ENCODE data around the gene CKAP5. TPM values are rescaled to one million over a fixed set of nuclear protein-coding genes. Genes with fewer than 3 reads are reported as not detected.

Gene CKAP5
- total RNA-seq, 2 donors from 2014 or later = 104 to 140 TPM

GRCh38 chr11:46736146-46736545 lies 109.9 kb downstream of the CKAP5 start:
- Mint-ChIP-seq H3K27ac (no peak overlapping the region), H3K27me3 (no peaks in the 10 kb centered on the region), H3K4me3 (no peak overlapping the region), H3K9me3 (no peaks in the 10 kb centered on the region), H3K36me3 (ENCODE audit: low read depth) (peaks cover 3% of the 10 kb centered on the region), H3K4me1 (no peaks in the 10 kb centered on the region)
- ATAC-seq (replicated peaks) = no peak

GRCh38 chr11:46733234-46733633 lies 112.8 kb downstream of the CKAP5 start:
- Mint-ChIP-seq H3K36me3 (ENCODE audit: low read depth) (no peaks in the 10 kb centered on the region), H3K4me3 (no peak overlapping the region), H3K9me3 (no peaks in the 10 kb centered on the region), H3K27me3 (no peaks in the 10 kb centered on the region), H3K27ac (no peak overlapping the region), H3K4me1 (no peaks in the 10 kb centered on the region)
- no peak for ATAC-seq (replicated peaks)

DNA sequence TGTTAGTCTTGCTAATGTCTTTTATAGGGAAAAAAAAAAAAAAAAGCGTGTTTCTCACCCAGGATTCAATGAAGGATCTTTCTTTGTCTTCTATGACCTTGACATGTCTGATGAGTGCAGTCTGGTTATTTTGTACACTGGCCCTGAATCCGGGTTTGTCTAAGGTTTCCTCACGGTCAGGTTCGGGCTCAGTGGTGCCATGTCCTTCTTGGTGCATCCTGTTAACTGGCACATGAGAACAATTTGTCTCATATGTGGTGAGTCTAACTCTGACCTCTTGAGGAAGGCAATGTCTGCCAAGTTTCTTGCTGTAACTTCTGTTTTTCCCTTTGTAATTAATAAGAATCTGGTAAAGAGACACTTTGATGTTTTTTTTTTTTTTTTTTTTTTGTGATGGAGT lies 114.5 kb downstream of the CKAP5 start:
- Mint-ChIP-seq H3K4me3 (no peak overlapping the region), H3K36me3 (ENCODE audit: low read depth) (no peaks in the 10 kb centered on the region), H3K4me1 (no peaks in the 10 kb centered on the region), H3K27me3 (no peaks in the 10 kb centered on the region), H3K9me3 (no peaks in the 10 kb centered on the region), H3K27ac (no peak overlapping the region)
- no peak for ATAC-seq (replicated peaks)

GRCh38 chr11:46729110-46730027 lies 116.7 kb downstream of the CKAP5 start:
- Mint-ChIP-seq H3K9me3 (no peaks in the 10 kb centered on the region), H3K27ac (no peak overlapping the region), H3K27me3 (no peaks in the 10 kb centered on the region), H3K36me3 (ENCODE audit: low read depth) (no peaks in the 10 kb centered on the region), H3K4me1 (no peaks in the 10 kb centered on the region), H3K4me3 (no peak overlapping the region)
- ATAC-seq (replicated peaks) = no peak

DNA sequence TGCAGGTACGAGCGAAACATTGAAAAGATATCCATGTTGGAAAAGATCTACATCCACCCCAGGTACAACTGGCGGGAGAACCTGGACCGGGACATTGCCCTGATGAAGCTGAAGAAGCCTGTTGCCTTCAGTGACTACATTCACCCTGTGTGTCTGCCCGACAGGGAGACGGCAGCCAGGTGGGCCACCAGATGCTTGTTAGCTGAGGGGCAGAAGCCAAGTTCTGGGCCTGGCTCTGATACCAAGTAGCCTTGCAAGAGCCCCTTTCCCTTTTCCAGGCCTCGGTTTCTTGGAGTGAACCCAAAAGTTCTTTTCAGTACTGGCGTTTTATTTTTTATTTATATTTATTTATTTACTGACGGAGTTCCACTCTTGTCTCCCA lies 117.4 kb downstream of the CKAP5 start:
- Mint-ChIP-seq H3K36me3 (ENCODE audit: low read depth) (no peaks in the 10 kb centered on the region), H3K4me1 (no peaks in the 10 kb centered on the region), H3K27me3 (no peaks in the 10 kb centered on the region), H3K4me3 (no peak overlapping the region), H3K9me3 (no peaks in the 10 kb centered on the region), H3K27ac (no peak overlapping the region)
- ATAC-seq (replicated peaks) = no peak

DNA sequence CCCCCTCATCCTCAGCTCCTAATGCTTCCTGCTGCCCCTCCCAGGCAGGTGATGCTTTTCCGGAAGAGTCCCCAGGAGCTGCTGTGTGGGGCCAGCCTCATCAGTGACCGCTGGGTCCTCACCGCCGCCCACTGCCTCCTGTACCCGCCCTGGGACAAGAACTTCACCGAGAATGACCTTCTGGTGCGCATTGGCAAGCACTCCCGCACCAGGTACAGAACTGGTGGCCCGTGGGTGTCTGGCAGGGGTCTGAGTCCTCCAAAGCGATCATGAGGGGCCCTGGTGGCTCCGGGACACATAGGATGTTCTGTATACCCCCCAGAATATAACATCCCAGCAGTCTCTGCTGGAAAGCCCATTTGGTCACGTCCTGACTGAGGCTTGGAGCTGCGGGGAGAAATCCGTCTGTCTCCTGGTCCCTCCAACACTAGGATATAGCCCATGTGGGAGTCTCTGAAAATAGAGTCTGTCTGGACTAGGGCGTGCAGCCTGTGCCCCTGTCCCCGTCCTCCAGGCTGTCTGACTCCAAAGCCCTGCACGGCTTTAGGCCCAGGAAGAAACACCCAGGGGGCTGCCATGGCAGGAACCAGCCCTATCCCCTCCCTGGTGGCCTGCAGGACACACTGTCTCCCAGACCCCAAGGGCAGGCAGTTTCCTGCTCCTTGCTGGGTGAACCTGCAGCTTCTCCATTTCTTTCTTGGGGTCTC lies 118.0 kb downstream of the CKAP5 start:
- ATAC-seq (replicated peaks) = no peak
- Mint-ChIP-seq H3K4me3 (no peak overlapping the region), H3K9me3 (no peaks in the 10 kb centered on the region), H3K27me3 (no peaks in the 10 kb centered on the region), H3K36me3 (ENCODE audit: low read depth) (no peaks in the 10 kb centered on the region), H3K27ac (no peak overlapping the region), H3K4me1 (no peaks in the 10 kb centered on the region)

GRCh38 chr11:46726206-46726862 lies 119.7 kb downstream of the CKAP5 start:
- Mint-ChIP-seq H3K27ac (no peak overlapping the region), H3K27me3 (no peaks in the 10 kb centered on the region), H3K4me1 (no peaks in the 10 kb centered on the region), H3K36me3 (ENCODE audit: low read depth) (no peaks in the 10 kb centered on the region), H3K9me3 (no peaks in the 10 kb centered on the region), H3K4me3 (no peak overlapping the region)
- ATAC-seq (replicated peaks) = no peak

- H3K27ac Mint-ChIP-seq = no peak overlapping the region
- no peak for ATAC-seq (replicated peaks)
- H3K4me1 Mint-ChIP-seq = no peaks in the 10 kb centered on the region
- no peaks in the 10 kb centered on the region for H3K36me3 Mint-ChIP-seq (ENCODE audit: low read depth)
- H3K4me3 Mint-ChIP-seq = no peak overlapping the region
- H3K27me3 Mint-ChIP-seq = no peaks in the 10 kb centered on the region
- H3K9me3 Mint-ChIP-seq = no peaks in the 10 kb centered on the region
Observed at GRCh38 chr11:46725338-46726205, 120.5 kb downstream of the CKAP5 start.

GRCh38 chr11:46724088-46724487 lies 122.0 kb downstream of the CKAP5 start:
- H3K4me3 Mint-ChIP-seq = no peak overlapping the region
- H3K27me3 Mint-ChIP-seq = no peaks in the 10 kb centered on the region
- H3K36me3 Mint-ChIP-seq (ENCODE audit: low read depth) = no peaks in the 10 kb centered on the region
- no peak overlapping the region for H3K27ac Mint-ChIP-seq
- H3K4me1 Mint-ChIP-seq = no peaks in the 10 kb centered on the region
- ATAC-seq (replicated peaks) = no peak
- H3K9me3 Mint-ChIP-seq = no peaks in the 10 kb centered on the region

DNA sequence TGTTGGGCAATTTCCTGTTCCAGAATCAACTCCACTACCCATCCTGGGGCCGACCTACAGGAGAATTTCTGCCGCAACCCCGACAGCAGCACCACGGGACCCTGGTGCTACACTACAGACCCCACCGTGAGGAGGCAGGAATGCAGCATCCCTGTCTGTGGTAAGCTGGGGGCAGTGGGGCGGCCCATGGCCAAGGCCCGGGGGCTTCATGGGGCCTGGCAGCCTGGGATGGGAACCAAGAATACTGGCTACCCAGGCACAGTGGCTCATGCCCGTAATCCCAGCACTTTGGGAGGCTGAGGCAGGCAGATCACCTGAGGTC lies 122.8 kb downstream of the CKAP5 start:
- peaks cover 5% of the 10 kb centered on the region for H3K4me1 Mint-ChIP-seq
- H3K27me3 Mint-ChIP-seq = no peaks in the 10 kb centered on the region
- H3K27ac Mint-ChIP-seq = no peak overlapping the region
- no peaks in the 10 kb centered on the region for H3K9me3 Mint-ChIP-seq
- no peaks in the 10 kb centered on the region for H3K36me3 Mint-ChIP-seq (ENCODE audit: low read depth)
- no peak overlapping the region for H3K4me3 Mint-ChIP-seq
- no peak for ATAC-seq (replicated peaks)

DNA sequence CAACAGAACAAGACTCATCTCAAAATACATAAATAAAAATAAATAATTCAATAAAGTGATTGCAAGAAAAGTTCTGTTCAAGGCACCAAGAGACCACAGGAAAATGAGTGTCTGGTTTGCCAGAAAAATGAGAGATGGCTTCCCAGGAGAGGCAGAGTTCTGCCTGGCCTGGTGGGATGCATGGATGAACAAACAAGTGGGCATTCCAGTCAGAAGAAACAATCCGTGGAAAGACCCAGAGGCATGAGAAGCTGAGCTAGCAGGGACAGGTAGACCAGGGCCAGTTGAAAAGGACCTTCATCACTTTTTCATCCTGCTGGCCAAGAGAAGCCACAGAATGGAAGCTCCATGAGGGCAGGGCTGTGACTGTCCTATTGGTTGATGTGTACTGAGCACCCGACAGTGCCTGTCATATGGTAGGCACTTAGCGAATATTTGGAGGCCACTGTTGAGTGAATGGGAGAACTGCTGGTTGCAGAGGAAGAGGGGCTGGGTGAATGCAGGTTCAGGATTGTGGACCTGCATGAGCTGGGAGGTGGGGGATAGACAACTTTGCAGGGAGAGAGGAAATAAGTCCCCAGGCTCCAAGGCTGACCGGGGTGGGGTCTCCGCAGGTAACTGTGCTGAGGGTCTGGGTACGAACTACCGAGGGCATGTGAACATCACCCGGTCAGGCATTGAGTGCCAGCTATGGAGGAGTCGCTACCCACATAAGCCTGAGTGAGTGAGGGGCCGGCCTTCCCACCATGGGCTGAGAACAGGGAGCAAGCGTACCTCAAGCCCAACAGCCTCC lies 123.3 kb downstream of the CKAP5 start:
- ATAC-seq (replicated peaks) = no peak
- H3K9me3 Mint-ChIP-seq = no peaks in the 10 kb centered on the region
- H3K4me3 Mint-ChIP-seq = no peak overlapping the region
- H3K36me3 Mint-ChIP-seq (ENCODE audit: low read depth) = no peaks in the 10 kb centered on the region
- no peaks in the 10 kb centered on the region for H3K27me3 Mint-ChIP-seq
- peak overlapping the region; percentile 14 for H3K27ac Mint-ChIP-seq
- peaks cover 5% of the 10 kb centered on the region for H3K4me1 Mint-ChIP-seq

DNA sequence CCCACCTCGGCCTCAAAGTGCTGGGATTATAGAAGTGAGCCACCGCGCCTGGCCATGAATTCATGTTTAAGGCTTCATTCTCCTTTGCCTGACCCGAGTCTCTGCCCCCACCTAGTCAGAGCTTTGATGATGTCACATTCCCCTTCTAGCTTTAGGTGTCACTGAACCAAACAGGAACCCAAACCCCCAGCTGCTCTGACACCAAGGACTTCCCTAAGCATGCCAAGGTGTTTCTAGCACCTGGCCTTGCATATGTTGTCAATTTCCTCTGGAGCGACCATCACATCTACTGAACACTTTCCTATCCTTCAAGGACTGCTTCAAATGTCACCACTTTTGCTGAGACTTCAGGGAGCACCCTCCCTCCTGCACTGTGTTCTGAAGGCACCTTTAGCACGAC lies 124.8 kb downstream of the CKAP5 start:
- Mint-ChIP-seq H3K27ac (no peak overlapping the region), H3K4me1 (peaks cover 5% of the 10 kb centered on the region), H3K9me3 (no peaks in the 10 kb centered on the region), H3K4me3 (no peak overlapping the region), H3K27me3 (no peaks in the 10 kb centered on the region), H3K36me3 (ENCODE audit: low read depth) (no peaks in the 10 kb centered on the region)
- no peak for ATAC-seq (replicated peaks)

GRCh38 chr11:46719543-46720218 lies 126.4 kb downstream of the CKAP5 start:
- Mint-ChIP-seq H3K36me3 (ENCODE audit: low read depth) (no peaks in the 10 kb centered on the region), H3K4me1 (peaks cover 5% of the 10 kb centered on the region), H3K4me3 (no peak overlapping the region), H3K27ac (no peak overlapping the region), H3K9me3 (no peaks in the 10 kb centered on the region), H3K27me3 (no peaks in the 10 kb centered on the region)
- no peak for ATAC-seq (replicated peaks)

Data from activated T-helper 17 cell treated with anti-CD3 and anti-CD28 coated beads, Interleukin-2, amount 50 U/mL, for 72 hours (primary cell).